Aorta (tissue), 5 donors: ENCODE data around the gene FAM83D. TPM values are rescaled to one million over a fixed set of nuclear protein-coding genes. Genes with fewer than 3 reads are reported as not detected.

Experiments used
- ATAC-seq: fragments of 200-7000 bp; cut with Tn5 transposase; one replicate; pipeline ENCODE4 v1.9.1; 2022; ENCODE audit warnings: moderate library complexity; ENCODE audit not compliant: low FRiP score
- DNase-seq, 2 donors: peaks; one replicate each; pipeline ENCODE4 v3.0.0-alpha.2; 2020
- H3K27ac ChIP-seq, 2 donors: one replicate each; pipeline ENCODE4 v1.5.1; 2013; ENCODE audit warnings: low read length in 2 of 2, mild to moderate bottlenecking in 2 of 2, moderate library complexity in 2 of 2, control low read depth in 1 of 2, inconsistent platforms in 1 of 2, low read depth in 1 of 2
- H3K27me3 ChIP-seq, 2 donors: one replicate each; pipeline ENCODE4 v1.6.1; 2013; ENCODE audit warnings: control low read depth in 1 of 2, low read length in 1 of 2, mild to moderate bottlenecking in 1 of 2, moderate library complexity in 1 of 2; ENCODE audit not compliant: insufficient read depth in 2 of 2, control insufficient read depth in 1 of 2
- H3K36me3 ChIP-seq, 2 donors: one replicate each; pipeline ENCODE4 v1.6.1; 2013; ENCODE audit warnings: control low read depth in 1 of 2, low read length in 1 of 2, mild to moderate bottlenecking in 1 of 2; ENCODE audit not compliant: insufficient read depth in 2 of 2, control insufficient read depth in 1 of 2
- H3K4me1 ChIP-seq, 2 donors: one replicate each; pipeline ENCODE4 v1.6.1; 2013; ENCODE audit warnings: low read length in 2 of 2, control low read depth in 1 of 2, mild to moderate bottlenecking in 1 of 2, moderate library complexity in 1 of 2; ENCODE audit not compliant: insufficient read depth in 2 of 2, control insufficient read depth in 1 of 2
- H3K4me3 ChIP-seq, 2 donors: one replicate each; pipeline ENCODE4 v1.5.1; 2013; ENCODE audit warnings: low read length in 2 of 2, control low read depth in 1 of 2, mild to moderate bottlenecking in 1 of 2
- H3K9me3 ChIP-seq: one replicate; pipeline ENCODE4 v1.6.1; 2013; ENCODE audit warnings: mild to moderate bottlenecking, low read length; ENCODE audit not compliant: control insufficient read depth
- WGBS, 2 donors: extraction: QIAGEN DNeasy Blood & Tissue Kit; methylation state at CpG; one replicate each; pipeline ENCODE4 v1.1.7; 2013; 5-methylcytosine and 5-hydroxymethylcytosine counted together
- intact Hi-C, 2 donors: fragments of 100-400 bp; cut with DNase I; formaldehyde crosslinking; loops; one replicate each; pipeline versions ENCODE4 v1.14.2 to v1.15.0; 2022
- polyA plus RNA-seq, 2 donors: library from polyadenylated mRNA; stranded (reverse); fragments of 200-250 nt; gene quantifications; one replicate each; pipeline ENCODE4 v1.2.3, GENCODE V29; 2013
- total RNA-seq, 2 donors: library from RNA; stranded (reverse); fragmentation: NEBNext Ultra II Directional; extraction: Animal tissue kit (Norgen Biotek cat#: 25700); gene quantifications; one replicate each; pipeline ENCODE4 v1.2.1, GENCODE V29; 2021
- donor health status: healthy with polysubstance abuse.
- donor health status: Bipolar disorder and iron deficiency.
- donor health status: DM: no; HTN: no; CAD: no.
- donor health status: DM: no; HTN: no; CAD: no.
- donor health status: DM: yes; HTN: yes; CAD: no.

Gene FAM83D
- total and polyA plus RNA-seq, 4 donors: 1.1 to 6.1 (median 3.1) TPM

DNA sequence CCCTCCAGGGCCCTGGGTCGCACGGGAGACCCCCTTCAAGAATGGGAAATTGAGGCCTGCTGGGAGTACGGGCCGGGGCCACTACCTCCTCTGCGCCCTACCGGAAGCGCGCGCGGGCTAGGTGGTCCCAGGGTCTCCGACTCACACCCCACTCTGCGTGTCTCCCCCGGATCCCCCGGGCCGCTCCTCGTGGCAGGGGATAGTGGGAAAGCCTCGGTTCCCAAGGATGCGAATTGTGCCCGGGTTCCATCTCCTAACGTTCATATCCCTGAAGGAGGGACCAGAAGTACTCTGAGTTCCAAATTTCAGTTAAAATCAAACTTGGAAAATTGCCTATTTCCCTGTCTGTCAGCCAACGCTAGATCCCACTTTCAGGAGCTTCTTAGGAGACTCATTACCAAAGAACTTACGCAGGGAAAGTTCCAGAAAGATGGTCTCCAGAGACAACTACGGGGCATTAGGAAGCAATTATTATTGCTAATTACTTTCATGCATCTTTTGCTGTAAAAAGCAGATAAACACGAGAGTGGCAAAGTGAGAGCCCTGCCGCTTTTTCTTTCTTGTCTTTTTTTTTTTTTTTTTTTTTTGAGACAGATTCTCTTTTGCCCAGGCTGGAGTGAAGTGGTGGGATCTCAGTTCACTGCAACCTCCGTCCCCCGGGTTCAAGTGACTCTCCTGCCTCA is 858 bp downstream of the FAM83D start:
- Histone ChIP-seq H3K4me1 (no peaks in the 10 kb centered on the region), H3K9me3 (no peaks in the 10 kb centered on the region), H3K27ac (no peak overlapping the region), H3K4me3 (peak overlapping the region; percentile 8 to 44), H3K36me3 (no peaks in the 10 kb centered on the region), H3K27me3 (no peaks in the 10 kb centered on the region)
- intact Hi-C loops: loop anchor here in 1 of 2 donors (1.0 to 2.0 kb wide), 2 partner anchors 36 to 121 kb away; partner anchors contain the start of gene DHX35
- 7 to 9% methylated on average over 25 to 27 of the region's 27 CpGs for WGBS, 2 donors
- ATAC-seq: peak; percentile 4
- DNase-seq: peak in 1 of 2 donors; percentile 77

DNA sequence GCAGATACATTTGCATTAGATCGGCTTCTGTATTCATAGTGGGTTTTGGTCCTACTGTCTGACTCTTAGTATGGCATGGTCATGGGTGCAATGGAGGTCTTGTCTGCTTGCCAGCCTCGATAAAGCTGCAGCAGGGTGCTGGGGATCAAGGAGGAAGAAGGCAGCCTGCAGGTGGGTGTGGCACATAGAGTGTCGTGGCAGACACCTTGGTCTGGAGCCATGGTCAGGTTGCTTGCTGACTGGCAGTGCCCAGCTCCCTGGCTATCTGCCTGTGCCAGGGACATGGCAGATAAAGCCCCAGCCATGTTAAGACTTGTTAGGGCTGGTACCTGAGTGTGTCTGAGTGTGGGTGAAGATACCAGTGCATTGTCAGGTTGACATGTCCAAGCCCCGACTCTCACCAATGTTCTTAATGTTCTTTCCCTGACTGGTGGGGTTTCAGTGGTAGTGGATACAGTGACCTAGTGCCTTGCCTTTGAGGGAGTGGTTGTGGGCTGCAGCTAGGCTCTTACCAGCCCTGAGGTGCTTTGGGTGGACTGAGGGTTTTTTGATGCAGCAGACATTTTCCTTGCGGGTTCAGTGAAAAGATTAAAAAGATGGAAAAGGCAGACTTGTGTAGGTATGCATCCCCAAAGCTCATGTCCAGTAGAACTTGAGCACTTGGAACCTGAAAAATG is 1.8 kb downstream of the FAM83D start:
- 69 to 70% methylated on average over 5 of the region's 5 CpGs for WGBS, 2 donors
- H3K27ac ChIP-seq: no peak overlapping the region
- no peak for DNase-seq
- ATAC-seq: no peak
- no peaks in the 10 kb centered on the region for H3K36me3 ChIP-seq
- H3K9me3 ChIP-seq: no peaks in the 10 kb centered on the region
- H3K4me1 ChIP-seq: no peaks in the 10 kb centered on the region
- intact Hi-C loops: loop anchor here in 1 of 2 donors (2.0 kb wide), 1 partner anchor 35 kb away; the partner anchor contains the start of gene DHX35
- H3K27me3 ChIP-seq: no peaks in the 10 kb centered on the region
- no peak overlapping the region for H3K4me3 ChIP-seq

DNA sequence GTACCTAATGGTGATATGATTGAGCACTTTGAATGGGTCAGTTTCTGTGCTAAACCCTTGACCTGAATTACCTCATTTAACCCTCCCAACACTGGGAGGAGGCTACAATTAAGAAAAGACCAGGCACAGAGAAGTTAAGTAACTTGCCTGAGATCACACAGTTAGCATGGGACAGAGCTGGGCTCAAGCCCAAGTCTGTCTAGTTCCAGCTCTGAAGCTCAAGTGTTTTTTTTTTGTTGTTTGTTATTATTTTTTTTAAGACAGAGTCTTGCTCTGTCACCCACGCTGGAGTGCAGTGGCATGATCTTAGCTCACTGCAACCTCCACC is 4.0 kb downstream of the FAM83D start:
- Histone ChIP-seq H3K27me3 (no peaks in the 10 kb centered on the region), H3K9me3 (no peaks in the 10 kb centered on the region), H3K4me3 (no peak overlapping the region), H3K27ac (no peak overlapping the region), H3K4me1 (no peaks in the 10 kb centered on the region), H3K36me3 (no peaks in the 10 kb centered on the region)
- whole genome bisulfite sequencing, 2 donors: 86 to 96% methylated on average over 1 of the region's 1 CpG
- ATAC-seq (no peak), DNase-seq (no peak)
- intact Hi-C loops: no loop called here

DNA sequence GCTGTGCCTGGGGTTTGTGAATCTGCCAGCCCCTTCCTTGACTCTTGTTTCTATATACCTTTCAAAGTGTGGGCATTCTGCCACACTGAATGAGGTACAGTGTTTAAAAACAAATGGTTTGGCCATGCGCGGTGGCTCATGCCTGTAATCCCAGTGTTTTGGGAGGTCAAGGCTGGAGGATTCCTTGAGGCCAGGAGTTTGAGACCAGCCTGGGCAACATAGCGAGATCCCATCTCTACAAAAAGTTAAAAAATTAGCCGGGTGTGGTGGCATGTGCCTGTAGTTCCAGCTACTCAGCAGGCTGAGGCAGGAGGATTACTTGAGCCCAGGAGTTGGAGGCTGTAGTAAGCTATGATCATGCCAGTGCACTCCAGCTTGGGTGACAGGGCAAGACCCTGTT is 5.8 kb downstream of the FAM83D start:
- no peak for DNase-seq
- H3K27ac ChIP-seq: no peak overlapping the region
- H3K4me1 ChIP-seq: no peaks in the 10 kb centered on the region
- no peaks in the 10 kb centered on the region for H3K36me3 ChIP-seq
- intact Hi-C loops: no loop called here
- H3K9me3 ChIP-seq: no peaks in the 10 kb centered on the region
- 88 to 90% methylated on average over 4 of the region's 4 CpGs for WGBS, 2 donors
- ATAC-seq: no peak
- no peaks in the 10 kb centered on the region for H3K27me3 ChIP-seq
- no peak overlapping the region for H3K4me3 ChIP-seq

DNA sequence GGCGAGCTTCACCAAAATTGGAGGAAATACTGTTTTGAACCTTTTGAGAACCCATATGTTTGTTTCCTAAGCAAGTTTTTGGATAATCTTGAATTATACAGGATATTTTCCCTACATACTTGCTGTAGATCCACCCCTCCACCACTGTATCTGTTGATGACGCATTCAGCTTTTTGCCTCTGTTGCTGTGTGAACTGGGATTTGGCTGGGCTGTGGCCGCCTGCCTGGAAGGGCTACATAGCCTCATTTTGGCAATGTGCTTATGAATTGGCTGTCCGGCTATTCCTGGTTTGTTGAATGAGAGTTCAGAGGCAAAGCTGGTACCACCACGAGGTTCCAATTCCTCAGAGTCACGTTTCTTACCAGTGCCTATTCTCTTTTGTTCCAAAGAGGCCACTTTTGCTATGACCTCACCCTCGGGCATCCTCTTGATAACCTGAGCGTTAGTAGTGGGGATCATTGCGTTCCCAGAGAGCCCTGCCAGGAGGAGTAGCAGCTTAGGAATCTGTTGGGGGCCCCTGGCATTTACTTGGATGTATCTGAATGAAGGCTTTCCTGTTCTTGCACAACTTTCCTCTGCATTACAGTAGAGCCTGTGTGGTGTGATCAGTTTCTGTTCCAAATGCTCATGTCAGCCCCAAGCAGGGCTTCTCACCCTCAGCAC is 6.4 kb downstream of the FAM83D start:
- Histone ChIP-seq H3K27me3 (no peaks in the 10 kb centered on the region), H3K4me3 (no peak overlapping the region), H3K36me3 (no peaks in the 10 kb centered on the region), H3K9me3 (no peaks in the 10 kb centered on the region), H3K4me1 (no peaks in the 10 kb centered on the region), H3K27ac (no peak overlapping the region)
- intact Hi-C loops: no loop called here
- ATAC-seq (peak; percentile 65), DNase-seq (no peak)
- 41 to 48% methylated on average over 9 of the region's 9 CpGs for WGBS, 2 donors

DNA sequence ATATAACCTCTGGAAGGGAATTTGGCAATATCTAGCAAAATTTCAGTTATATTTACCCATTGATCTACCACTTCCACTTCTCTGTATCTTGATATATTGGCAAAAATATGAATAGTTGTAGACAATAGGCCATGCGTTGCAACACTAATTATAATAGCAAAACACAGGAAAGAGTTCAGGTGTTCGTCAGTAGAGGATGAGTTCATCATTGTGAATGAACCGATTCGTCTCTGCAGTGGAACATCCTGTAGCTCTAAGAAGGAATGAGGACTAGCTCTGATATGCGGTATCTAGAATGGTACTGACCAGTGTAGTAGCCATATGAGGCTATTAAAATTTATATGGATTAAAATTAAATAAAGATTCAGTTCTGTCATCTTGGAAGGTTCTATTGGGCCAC is 8.3 kb downstream of the FAM83D start:
- intact Hi-C loops: no loop called here
- Histone ChIP-seq H3K9me3 (no peaks in the 10 kb centered on the region), H3K27ac (no peak overlapping the region), H3K36me3 (no peaks in the 10 kb centered on the region), H3K4me3 (no peak overlapping the region), H3K27me3 (no peaks in the 10 kb centered on the region), H3K4me1 (no peaks in the 10 kb centered on the region)
- ATAC-seq (no peak), DNase-seq (no peak)
- 97 to 98% methylated on average over 5 of the region's 5 CpGs for WGBS, 2 donors

DNA sequence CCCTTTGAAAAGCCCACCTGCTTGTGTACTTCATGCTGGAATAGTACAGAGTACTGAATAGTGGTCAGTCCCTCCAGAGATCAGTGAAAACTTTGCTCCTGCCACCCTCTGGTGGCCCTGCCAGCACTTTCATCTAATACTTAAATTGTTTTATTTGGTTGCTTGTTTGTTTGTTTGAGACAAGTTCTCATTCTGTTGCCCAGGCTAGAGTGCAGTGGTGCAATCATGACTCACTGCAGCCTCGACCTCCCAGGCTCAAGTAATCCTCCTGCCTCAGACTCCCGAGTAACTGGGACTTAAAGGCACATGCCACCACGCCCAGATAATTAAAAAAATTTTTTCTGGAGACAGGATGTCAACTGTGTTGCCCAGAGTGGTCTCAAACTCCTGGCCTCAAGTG is 9.1 kb downstream of the FAM83D start:
- no peaks in the 10 kb centered on the region for H3K4me1 ChIP-seq
- H3K27me3 ChIP-seq: no peaks in the 10 kb centered on the region
- intact Hi-C loops: no loop called here
- WGBS, 2 donors: 81 to 89% methylated on average over 3 of the region's 3 CpGs
- no peak overlapping the region for H3K4me3 ChIP-seq
- no peak for ATAC-seq
- H3K36me3 ChIP-seq: no peaks in the 10 kb centered on the region
- no peak for DNase-seq
- no peak overlapping the region for H3K27ac ChIP-seq
- no peaks in the 10 kb centered on the region for H3K9me3 ChIP-seq

DNA sequence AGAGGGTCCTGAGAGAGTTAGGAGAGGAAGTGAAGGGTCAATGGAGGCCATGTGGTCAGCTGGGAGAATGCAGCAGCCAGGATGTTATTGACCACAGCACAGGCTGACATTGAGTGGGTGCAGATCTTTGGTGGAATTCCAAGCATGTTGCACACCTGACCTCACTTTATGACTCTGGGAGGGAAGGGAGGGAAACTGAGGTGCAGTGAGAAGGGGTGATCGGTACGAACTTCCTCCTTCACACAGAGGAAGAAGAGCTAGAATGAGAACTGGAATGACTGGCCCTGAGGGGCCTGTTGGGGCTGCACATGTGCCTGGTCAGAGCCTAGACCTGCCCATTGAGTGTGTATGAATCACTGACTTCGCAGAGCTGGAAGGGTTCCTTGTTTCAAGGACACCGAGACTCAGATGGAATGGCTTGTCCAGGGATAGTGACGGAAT is 9.8 kb downstream of the FAM83D start:
- no peak for ATAC-seq
- Histone ChIP-seq H3K27me3 (no peaks in the 10 kb centered on the region), H3K36me3 (no peaks in the 10 kb centered on the region), H3K9me3 (no peaks in the 10 kb centered on the region), H3K27ac (no peak overlapping the region), H3K4me1 (no peaks in the 10 kb centered on the region), H3K4me3 (no peak overlapping the region)
- intact Hi-C loops: no loop called here
- DNase-seq: no peak
- WGBS, 2 donors: 95 to 96% methylated on average over 5 of the region's 5 CpGs

DNA sequence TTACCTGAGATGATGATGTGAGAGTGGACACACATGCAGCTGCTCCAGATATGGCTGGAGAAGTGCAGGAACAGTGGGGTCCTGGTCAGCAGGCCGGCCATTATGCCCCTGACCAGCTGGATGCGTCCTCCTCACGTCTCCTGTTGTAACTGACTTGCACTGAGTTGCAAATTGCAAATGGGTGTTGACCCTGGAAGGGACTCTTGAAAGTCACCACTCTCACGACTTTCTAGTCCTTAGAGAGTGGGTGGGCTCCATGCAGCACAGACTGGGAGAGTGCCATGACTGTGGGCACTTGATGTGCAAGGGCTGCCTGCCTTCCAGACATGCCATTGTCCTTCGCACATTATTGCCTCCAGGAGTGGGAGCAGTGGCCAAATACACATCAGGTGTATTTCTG is 10.8 kb downstream of the FAM83D start:
- H3K27me3 ChIP-seq: no peaks in the 10 kb centered on the region
- DNase-seq (no peak), ATAC-seq (no peak)
- intact Hi-C loops: no loop called here
- WGBS, 2 donors: 88 to 93% methylated on average over 5 of the region's 5 CpGs
- no peaks in the 10 kb centered on the region for H3K36me3 ChIP-seq
- no peaks in the 10 kb centered on the region for H3K4me1 ChIP-seq
- H3K4me3 ChIP-seq: no peak overlapping the region
- H3K27ac ChIP-seq: no peak overlapping the region
- H3K9me3 ChIP-seq: no peaks in the 10 kb centered on the region
